CD14-positive monocyte (primary cell): ENCODE measurements around the gene ABCA10. TPM values are rescaled to one million over a fixed set of nuclear protein-coding genes. Genes with fewer than 3 reads are reported as not detected.

ENCODE experiments used
- DNase-seq, 3 donors: peaks; one replicate each; pipeline ENCODE4 v3.0.0-alpha.2; 2011 to 2022
- H2AFZ ChIP-seq: 2 replicates; pipeline ENCODE4 v1.6.0; 2012; ENCODE audit warnings: mild to moderate bottlenecking, low read depth, low read length, inconsistent platforms; ENCODE audit not compliant: insufficient read depth, poor library complexity, severe bottlenecking
- H3K27ac ChIP-seq, 2 donors: 1 replicate in 1 of 2; 2 replicates in 1 of 2; pipeline ENCODE4 v1.5.1; 2012 to 2013; ENCODE audit warnings: low read length in 2 of 2, control low read depth in 1 of 2, inconsistent platforms in 1 of 2, low read depth in 1 of 2, mild to moderate bottlenecking in 1 of 2
- H3K27me3 ChIP-seq, 2 donors: one replicate each; pipeline versions ENCODE4 v1.6.0 to v1.6.1; 2011 to 2013; ENCODE audit warnings: low read length in 2 of 2; ENCODE audit not compliant: control insufficient read depth in 2 of 2, insufficient read depth in 2 of 2
- H3K36me3 ChIP-seq, 2 donors: replicated peaks in 1 of 2; 1 replicate in 1 of 2; 2 replicates in 1 of 2; pipeline versions ENCODE4 v1.5.1 to v1.6.1; 2012 to 2013; ENCODE audit warnings: low read length in 2 of 2, control low read depth in 1 of 2, inconsistent platforms in 1 of 2, mild to moderate bottlenecking in 1 of 2; ENCODE audit not compliant: insufficient read depth in 2 of 2, control insufficient read depth in 1 of 2
- H3K4me1 ChIP-seq, 2 donors: 1 replicate in 1 of 2; 2 replicates in 1 of 2; pipeline versions ENCODE4 v1.5.1 to v1.6.1; 2012 to 2013; ENCODE audit warnings: low read length in 2 of 2, control low read depth in 1 of 2, inconsistent platforms in 1 of 2, mild to moderate bottlenecking in 1 of 2, moderate library complexity in 1 of 2; ENCODE audit not compliant: insufficient read depth in 2 of 2, control insufficient read depth in 1 of 2
- H3K4me2 ChIP-seq: replicated peaks from 2 replicates; pipeline ENCODE3; 2012; ENCODE audit warnings: low read length, moderate library complexity, mild to moderate bottlenecking; ENCODE audit not compliant: poor library complexity, severe bottlenecking; ENCODE audit errors: extremely low read depth
- H3K4me3 ChIP-seq, 3 experiments: fragments of 200-600 bp in 1 of 3; sonication (generic) in 1 of 3; replicated peaks in 1 of 3; 1 replicate in 2 of 3; 2 replicates in 1 of 3; pipeline ENCODE4 v1.5.1; 2011 to 2013; ENCODE audit warnings: low read length in 3 of 3, mild to moderate bottlenecking in 3 of 3, control low read depth in 2 of 3, low read depth in 2 of 3, inconsistent platforms in 1 of 3, moderate library complexity in 1 of 3
- H3K79me2 ChIP-seq: 2 replicates; pipeline ENCODE4 v1.6.0; 2012; ENCODE audit warnings: mild to moderate bottlenecking, control low read depth, inconsistent platforms, low read length, moderate library complexity; ENCODE audit not compliant: insufficient read depth
- H3K9ac ChIP-seq: 2 replicates; pipeline ENCODE4 v1.6.0; 2017; ENCODE audit warnings: low read length, mild to moderate bottlenecking; ENCODE audit not compliant: insufficient read depth, poor library complexity, severe bottlenecking
- H3K9me3 ChIP-seq, 2 donors: replicated peaks in 1 of 2; 1 replicate in 1 of 2; 2 replicates in 1 of 2; pipeline versions ENCODE4 v1.5.1 to v1.6.1; 2012 to 2013; ENCODE audit warnings: low read length in 2 of 2, control low read depth in 1 of 2; ENCODE audit not compliant: control insufficient read depth in 1 of 2, insufficient read depth in 1 of 2
- H4K20me1 ChIP-seq: 2 replicates; pipeline ENCODE4 v1.6.0; 2012; ENCODE audit warnings: mild to moderate bottlenecking, low read length, control low read depth, moderate library complexity; ENCODE audit not compliant: insufficient read depth
- H3K27ac Mint-ChIP-seq, 7 donors: one replicate each; pipeline ENCODE4 v1.8.0; 2020; ENCODE audit warnings: mild to moderate bottlenecking in 7 of 7, mixed read lengths in 7 of 7, moderate library complexity in 6 of 7, inconsistent platforms in 2 of 7
- H3K27me3 Mint-ChIP-seq, 3 donors: one replicate each; pipeline ENCODE4 v1.8.0; 2021 to 2022; ENCODE audit warnings: low read depth in 3 of 3, mild to moderate bottlenecking in 3 of 3, mixed read lengths in 3 of 3, moderate library complexity in 3 of 3, inconsistent platforms in 1 of 3
- H3K36me3 Mint-ChIP-seq, 2 donors: one replicate each; pipeline ENCODE4 v1.8.0; 2020; ENCODE audit warnings: mixed read lengths in 2 of 2, inconsistent platforms in 1 of 2, mild to moderate bottlenecking in 1 of 2
- H3K4me1 Mint-ChIP-seq: one replicate; pipeline ENCODE4 v1.8.0; 2020; ENCODE audit warnings: mild to moderate bottlenecking, mixed read lengths
- H3K4me3 Mint-ChIP-seq, 2 donors: one replicate each; pipeline ENCODE4 v1.8.0; 2020; ENCODE audit warnings: mild to moderate bottlenecking in 2 of 2, mixed read lengths in 2 of 2, moderate library complexity in 1 of 2
- H3K9me3 Mint-ChIP-seq, 7 donors: one replicate each; pipeline ENCODE4 v1.8.0; 2020 to 2022; ENCODE audit warnings: mixed read lengths in 7 of 7, mild to moderate bottlenecking in 6 of 7, moderate library complexity in 6 of 7, inconsistent platforms in 2 of 7
- WGBS: methylation state at CpG from one replicate; pipeline ENCODE4 v1.1.5; 2013; ENCODE audit warnings: missing lambda C conversion rate; ENCODE audit not compliant: insufficient coverage; 5-methylcytosine and 5-hydroxymethylcytosine counted together
- intact Hi-C, 2 donors: fragments of 100-400 bp; cut with micrococcal nuclease; formaldehyde crosslinking; loops; one replicate each; pipeline versions ENCODE4 v1.15.0 to v1.15.1; 2023
- polyA plus RNA-seq, 3 donors: library from polyadenylated mRNA; depleted of rRNA in 1 of 3; unstranded in 2 of 3; stranded (reverse) in 1 of 3; fragments of 300-500 nt in 2 of 3; fragments of >200 nt in 1 of 3; fragmentation: Illumina TruSeq in 2 of 3; gene quantifications; 1 replicate in 2 of 3; 2 replicates in 1 of 3; pipeline ENCODE4 v1.2.3, GENCODE V29; 2012 to 2021
- TF ChIP-seq, protein P1 (sequence below): fragments of 200-600 bp; IDR thresholded peaks from one replicate; pipeline ENCODE4 v1.8.0; 2022; ENCODE audit warnings: antibody characterized with exemption, mild to moderate bottlenecking

ABCA10 gene
- polyA plus RNA-seq, 3 donors, result 0.08 to 0.13 TPM; not detected in 1

DNA sequence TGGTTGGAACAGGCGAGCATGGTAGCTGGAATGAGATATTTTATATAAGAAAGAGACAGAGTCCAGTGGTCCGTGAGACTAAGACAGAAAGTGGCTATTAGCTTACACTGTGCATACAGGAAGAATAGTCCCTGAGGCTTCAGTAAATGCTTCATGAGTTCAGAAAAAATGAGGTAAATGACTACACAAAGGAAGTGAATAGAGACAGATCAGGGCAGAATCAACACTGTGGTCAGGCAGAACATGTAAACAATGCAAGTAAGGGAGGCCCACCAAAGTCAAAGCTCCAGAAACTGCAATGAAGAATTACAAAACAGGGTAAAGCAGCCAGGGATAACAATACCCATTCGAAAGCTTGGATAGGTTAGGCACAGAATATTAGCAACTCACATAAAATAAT, 4.8 kb downstream of the ABCA10 start:
- Histone ChIP-seq H3K9ac (no peak overlapping the region), H3K4me1 (peaks cover 5 to 15% of the 10 kb centered on the region in 2 donors), H4K20me1 (no peaks in the 10 kb centered on the region), H3K4me2 (no peak overlapping the region), H3K4me3 (no peak overlapping the region), H3K9me3 (no peaks in the 10 kb centered on the region), H3K27ac (no peak overlapping the region), H3K36me3 (no peaks in the 10 kb centered on the region), H2AFZ (peak overlapping the region; percentile 37), H3K79me2 (no peaks in the 10 kb centered on the region), H3K27me3 (no peaks in the 10 kb centered on the region)
- peaks cover 0 to 4% (median 3%) of the 10 kb centered on the region in 7 donors for H3K9me3 Mint-ChIP-seq
- H3K4me3 Mint-ChIP-seq, result no peak overlapping the region
- WGBS, result 100% methylated on average over 2 of the region's 3 CpGs
- TF ChIP-seq, protein P1, sequence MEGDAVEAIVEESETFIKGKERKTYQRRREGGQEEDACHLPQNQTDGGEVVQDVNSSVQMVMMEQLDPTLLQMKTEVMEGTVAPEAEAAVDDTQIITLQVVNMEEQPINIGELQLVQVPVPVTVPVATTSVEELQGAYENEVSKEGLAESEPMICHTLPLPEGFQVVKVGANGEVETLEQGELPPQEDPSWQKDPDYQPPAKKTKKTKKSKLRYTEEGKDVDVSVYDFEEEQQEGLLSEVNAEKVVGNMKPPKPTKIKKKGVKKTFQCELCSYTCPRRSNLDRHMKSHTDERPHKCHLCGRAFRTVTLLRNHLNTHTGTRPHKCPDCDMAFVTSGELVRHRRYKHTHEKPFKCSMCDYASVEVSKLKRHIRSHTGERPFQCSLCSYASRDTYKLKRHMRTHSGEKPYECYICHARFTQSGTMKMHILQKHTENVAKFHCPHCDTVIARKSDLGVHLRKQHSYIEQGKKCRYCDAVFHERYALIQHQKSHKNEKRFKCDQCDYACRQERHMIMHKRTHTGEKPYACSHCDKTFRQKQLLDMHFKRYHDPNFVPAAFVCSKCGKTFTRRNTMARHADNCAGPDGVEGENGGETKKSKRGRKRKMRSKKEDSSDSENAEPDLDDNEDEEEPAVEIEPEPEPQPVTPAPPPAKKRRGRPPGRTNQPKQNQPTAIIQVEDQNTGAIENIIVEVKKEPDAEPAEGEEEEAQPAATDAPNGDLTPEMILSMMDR, result no peak
- peaks cover 16% of the 10 kb centered on the region for H3K4me1 Mint-ChIP-seq
- H3K36me3 Mint-ChIP-seq, result no peaks in the 10 kb centered on the region
- no peaks in the 10 kb centered on the region for H3K27me3 Mint-ChIP-seq
- no peak overlapping the region for H3K27ac Mint-ChIP-seq
- DNase-seq, result no peak
- intact Hi-C loops, result loop anchor here in 1 of 2 donors (2.0 kb wide), 1 partner anchor 15 kb away; no protein-coding TSS in a partner anchor

DNA sequence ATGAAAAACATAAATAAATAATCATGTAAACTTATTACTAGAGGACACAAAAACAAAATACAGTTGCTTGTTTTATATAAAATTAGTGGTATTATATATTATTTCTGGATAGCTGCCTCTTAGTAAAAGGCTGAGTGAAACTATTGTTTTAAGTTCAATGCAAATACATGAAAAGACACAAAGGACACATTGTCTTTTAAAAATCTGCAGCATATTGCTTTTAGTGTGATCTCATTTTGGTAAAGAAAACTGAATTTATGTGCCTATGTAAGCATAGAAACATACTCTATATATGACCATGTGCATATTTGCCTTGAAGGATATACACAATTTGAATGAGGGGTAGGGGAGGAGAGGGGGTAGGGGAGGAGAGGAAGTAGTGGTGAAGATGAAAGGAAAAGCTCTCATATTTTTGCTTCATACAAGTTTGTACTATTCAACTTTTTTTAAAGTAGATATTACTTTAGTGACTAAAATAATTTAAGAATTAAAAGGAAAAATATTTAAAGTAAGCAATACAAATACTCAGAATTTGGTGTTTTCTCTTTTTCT, 5.8 kb downstream of the ABCA10 start:
- no peak overlapping the region for H3K27ac Mint-ChIP-seq
- H3K4me3 Mint-ChIP-seq, result no peak overlapping the region
- H3K4me1 Mint-ChIP-seq, result peaks cover 12% of the 10 kb centered on the region
- Histone ChIP-seq H3K4me3 (no peak overlapping the region), H3K27ac (no peak overlapping the region), H3K36me3 (no peaks in the 10 kb centered on the region), H3K9ac (no peak overlapping the region), H2AFZ (no peak overlapping the region), H3K4me2 (no peak overlapping the region), H3K27me3 (no peaks in the 10 kb centered on the region), H3K4me1 (peaks cover 4 to 7% of the 10 kb centered on the region in 2 donors), H3K9me3 (no peaks in the 10 kb centered on the region), H4K20me1 (no peaks in the 10 kb centered on the region), H3K79me2 (no peaks in the 10 kb centered on the region)
- peaks cover 0 to 4% (median 3%) of the 10 kb centered on the region in 7 donors for H3K9me3 Mint-ChIP-seq
- no peak for DNase-seq
- TF ChIP-seq, protein P1, result no peak
- no peaks in the 10 kb centered on the region for H3K36me3 Mint-ChIP-seq
- intact Hi-C loops, result no loop called here
- no peaks in the 10 kb centered on the region for H3K27me3 Mint-ChIP-seq
